Jurkat, Clone E6-1 (cell line): ENCODE results near the gene TEAD3.

Experiments used
- DNase-seq: peaks from one replicate; pipeline ENCODE4 v3.0.0-alpha.2; 2011; ENCODE audit warnings: low read depth, low spot score
- H3K4me3 ChIP-seq: 2 replicates; pipeline ENCODE4 v1.5.1; 2011; ENCODE audit warnings: mild to moderate bottlenecking, low read length, control low read depth, moderate library complexity

The TEAD3 gene

GRCh38 chr6:35494161-35494563 lies 2.7 kb downstream of the TEAD3 start:
- no peak overlapping the region for H3K4me3 ChIP-seq

DNA sequence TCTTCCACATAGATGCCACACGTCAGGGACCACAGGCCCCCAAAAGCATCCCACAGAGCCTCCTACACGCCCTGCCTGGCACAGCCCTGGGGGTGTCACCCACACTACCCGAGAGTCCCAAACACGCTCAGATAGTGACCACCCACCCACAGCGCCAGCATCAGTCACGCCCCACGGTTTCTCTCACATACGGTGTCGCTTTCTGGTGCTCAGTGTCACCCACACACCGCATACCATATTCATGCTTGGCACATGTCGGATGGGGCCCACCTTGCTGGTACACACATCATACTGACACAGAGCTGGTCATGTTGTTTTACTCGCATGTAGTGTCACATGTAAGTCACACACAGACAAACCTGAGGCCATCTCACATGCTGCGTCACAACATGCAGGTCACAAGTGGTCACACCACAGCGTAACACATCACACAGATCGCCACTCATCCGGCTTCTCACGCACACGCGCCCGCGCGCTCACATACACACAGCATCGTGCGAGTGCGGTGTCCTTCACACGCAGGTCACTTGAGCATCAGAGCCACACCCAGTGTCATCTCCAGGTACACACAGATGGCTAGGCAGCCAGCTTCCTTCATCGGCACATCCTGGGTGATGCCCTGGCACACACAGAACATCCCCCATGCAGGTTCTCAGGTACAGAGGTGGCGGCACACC lies 3.4 kb downstream of the TEAD3 start:
- H3K4me3 ChIP-seq, result no peak overlapping the region
- DNase-seq, result no peak

More at GRCh38 chr6:35494161-35494563, 2.7 kb downstream of the TEAD3 start:
- DNase-seq, result no peak

DNA sequence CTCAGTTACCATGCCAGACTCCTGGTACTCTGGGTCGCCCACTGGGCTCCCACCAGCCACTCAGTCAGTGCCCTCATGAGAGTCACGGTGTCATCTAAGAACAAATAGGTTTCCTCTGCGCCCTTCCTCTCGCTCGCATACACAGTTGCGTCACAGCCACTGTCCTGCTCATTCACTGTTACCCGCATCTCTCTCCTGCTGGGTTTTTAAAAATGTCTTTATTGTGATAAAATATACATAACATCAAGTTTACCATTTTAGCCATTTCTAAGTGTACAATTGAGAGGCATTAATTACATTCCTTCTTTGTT lies 4.0 kb downstream of the TEAD3 start:
- no peak overlapping the region for H3K4me3 ChIP-seq
- no peak for DNase-seq

DNA sequence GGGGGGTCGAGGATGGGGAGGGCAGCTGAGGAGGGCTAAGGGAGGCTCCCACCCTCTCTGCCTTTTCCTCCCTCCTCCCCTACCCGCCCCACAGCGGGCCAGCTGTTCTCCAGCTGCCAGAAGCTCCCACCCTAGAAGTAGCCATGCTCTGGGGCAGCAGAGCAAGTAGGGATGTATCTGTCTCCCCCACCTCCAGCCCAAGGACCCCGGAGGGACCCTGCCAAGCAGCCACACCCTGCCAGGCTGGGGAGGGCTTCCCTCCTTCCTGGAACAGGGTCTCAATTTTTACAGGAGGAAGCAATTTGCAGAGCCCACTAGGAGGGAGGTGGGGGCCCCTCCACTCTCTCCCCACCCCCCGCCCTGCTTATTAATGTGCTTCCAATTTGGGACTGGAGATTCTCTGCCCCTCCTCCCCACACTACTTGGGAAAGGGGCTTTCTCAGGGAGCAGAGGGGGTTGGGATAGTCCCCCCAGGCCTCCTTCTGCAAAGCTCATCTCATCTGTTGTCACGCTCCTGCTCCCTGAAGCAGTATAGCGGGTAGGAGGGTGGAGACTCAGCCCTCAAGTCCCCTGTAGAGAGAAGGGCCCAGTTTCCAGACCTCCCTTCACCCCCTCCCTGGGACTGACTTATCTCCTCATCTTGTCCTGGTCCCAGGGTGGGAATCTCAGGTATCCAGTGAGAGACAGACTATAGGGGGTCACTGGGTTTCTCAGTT lies 4.5 kb downstream of the TEAD3 start:
- DNase-seq, result no peak
- no peak overlapping the region for H3K4me3 ChIP-seq

DNA sequence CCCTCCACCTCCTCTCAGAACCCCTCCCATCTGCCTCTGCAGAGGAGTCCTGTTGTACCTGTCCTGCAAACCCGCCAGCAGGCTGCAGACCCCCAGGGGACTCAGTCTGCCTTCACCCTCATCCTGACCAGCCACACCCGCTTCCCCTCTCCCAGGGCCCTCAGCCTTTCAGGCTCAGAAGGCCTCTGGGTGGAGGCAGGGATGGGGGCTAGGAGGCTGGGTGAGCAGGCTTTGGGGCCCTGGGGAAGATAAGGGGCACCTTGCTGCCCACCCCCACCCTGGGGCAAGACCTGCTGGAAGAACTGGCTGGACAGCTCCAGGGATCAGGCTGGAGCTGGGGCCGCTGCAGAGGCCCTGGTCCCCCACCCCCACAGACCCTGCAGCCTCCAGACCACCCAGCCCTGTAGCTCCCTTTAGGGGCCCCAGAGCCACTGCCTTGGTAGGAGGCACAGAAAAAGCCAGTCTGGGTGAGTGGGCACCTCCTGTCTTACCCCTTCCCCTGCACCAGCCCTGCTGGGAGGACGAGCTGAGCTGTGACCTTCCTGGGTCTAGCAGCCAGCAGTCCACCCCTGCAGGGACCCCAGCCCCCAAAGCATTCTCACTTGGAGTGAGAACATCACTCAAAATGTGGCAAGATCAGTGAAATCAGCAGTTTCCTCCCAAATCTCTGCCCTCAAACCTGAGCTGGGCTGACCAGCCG lies 5.2 kb downstream of the TEAD3 start:
- no peak for DNase-seq
- no peak overlapping the region for H3K4me3 ChIP-seq

- DNase-seq, result no peak
- no peak overlapping the region for H3K4me3 ChIP-seq
Measured at GRCh38 chr6:35490821-35491557, 5.9 kb downstream of the TEAD3 start.

GRCh38 chr6:35489995-35490791 lies 6.7 kb downstream of the TEAD3 start:
- DNase-seq, result no peak
- no peak overlapping the region for H3K4me3 ChIP-seq

DNA sequence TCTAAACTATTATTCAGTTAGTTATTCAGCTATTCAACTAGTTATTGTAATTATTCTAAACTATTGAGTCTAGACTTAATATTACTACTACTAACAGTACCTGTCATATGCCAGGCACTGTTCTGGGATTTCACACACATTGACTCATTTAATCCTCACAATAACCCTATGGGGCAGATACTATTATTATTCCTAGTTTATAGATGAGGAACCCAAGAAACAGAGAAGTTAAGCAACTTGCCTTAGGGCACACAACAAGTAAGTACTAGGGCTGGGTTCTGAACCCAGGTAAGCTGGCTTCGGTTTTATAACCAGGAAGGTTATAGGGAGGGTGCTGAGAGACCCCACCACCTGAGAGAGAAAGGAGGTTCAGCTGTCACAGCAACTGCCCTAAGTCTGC lies 7.8 kb downstream of the TEAD3 start:
- DNase-seq, result no peak
- H3K4me3 ChIP-seq, result no peak overlapping the region

DNA sequence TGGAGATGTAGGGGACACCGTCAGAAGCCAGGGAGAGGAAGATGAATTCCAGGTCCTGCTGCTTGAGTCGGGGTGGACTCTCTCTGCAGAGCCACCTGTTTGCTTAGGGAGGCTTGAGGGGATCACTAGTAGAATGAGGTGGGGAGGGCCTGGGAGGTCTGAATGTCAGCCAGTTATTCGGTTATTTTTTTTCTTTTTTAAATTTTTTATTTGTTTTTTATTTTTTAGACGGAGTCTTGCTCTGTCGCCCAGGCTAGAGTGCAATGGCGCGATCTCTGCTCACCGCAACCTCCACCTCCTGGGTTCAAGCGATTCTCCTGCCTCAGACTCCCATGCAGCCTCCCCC lies 8.4 kb downstream of the TEAD3 start:
- H3K4me3 ChIP-seq, result no peak overlapping the region
- no peak for DNase-seq

DNA sequence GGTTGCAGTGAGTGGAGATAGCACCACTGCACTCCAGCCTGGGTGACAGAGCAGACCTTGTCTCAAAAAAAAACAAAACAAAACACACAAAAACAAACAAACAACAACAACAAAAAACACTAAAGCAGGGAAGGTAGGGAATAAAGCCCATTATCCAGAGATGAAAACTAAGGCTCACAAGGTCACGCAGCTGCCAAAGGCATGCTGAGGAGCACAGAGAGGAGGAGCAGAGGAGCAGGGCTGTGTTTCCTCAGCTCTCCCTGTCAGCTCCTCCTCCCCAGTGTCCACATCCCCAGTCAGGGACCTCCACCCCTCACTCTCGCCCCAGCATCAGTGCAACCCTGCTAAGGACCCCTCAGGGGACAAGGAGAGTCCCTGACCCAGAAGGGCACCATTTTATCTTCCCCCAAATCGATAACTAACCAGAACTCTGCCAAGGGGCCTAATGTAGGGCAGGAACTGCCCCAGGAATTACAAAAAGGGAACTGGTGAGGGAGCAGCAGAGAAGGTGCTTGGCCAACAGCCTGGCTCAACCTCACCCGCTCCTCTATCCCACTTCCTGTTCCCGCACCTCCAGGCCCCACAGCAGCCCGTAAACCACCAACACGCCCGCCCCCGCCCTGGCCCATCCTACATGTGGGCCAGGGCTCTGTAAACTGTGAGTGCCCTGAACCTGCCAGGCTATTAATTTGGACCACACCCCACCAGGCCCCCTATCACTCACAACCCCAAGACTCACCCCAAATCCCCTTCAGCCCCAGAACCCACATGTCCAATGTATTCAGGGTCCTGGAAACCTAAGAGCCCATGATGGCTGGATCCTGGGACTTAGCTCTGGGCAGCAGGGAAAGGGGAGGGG lies 9.0 kb downstream of the TEAD3 start:
- no peak overlapping the region for H3K4me3 ChIP-seq
- no peak for DNase-seq

DNA sequence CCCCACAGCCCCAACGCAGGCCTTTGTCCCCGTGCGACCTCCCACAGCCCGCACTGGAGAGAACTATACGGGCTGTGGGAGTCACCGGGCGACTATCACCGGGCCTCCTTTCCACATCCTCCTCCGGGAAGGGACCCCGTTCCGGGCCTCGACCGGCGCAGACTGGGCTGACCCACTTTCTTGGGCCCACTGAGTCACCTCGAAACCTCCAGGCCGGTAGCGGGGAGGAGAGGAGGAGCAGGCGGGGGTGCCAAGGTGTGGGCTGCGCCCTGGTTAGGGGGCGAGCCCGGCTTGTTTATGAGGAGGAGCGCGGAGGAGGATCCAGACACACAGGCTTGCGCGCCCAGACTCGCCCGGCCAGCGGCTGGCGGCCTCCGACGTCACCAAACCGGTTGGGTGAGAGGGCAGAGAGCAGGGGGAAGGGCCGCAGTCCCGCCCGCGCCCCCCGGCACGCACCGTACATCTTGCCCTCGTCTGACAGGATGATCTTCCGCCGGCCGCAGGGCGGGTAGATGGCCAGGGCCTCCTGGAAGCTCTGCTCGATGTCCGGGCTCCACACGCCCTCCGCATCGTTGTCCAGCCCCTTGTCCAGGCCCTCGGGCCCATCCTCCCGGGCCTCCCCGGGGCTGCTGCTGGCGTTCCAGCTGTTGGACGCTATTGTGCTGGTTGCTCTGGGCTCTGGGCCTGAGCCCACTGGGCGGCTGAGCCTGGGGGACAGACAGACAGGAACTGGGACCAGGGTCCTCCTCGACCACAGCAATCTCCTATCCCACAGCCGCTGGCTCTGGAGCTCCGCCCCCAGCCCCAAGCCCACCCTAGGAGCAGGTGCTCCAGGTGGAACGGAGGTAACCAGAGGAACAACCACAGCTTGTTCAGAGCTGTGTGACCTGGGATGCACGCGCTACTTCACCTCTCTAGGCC lies 10.6 kb downstream of the TEAD3 start:
- H3K4me3 ChIP-seq, result no peak overlapping the region
- no peak for DNase-seq

DNA sequence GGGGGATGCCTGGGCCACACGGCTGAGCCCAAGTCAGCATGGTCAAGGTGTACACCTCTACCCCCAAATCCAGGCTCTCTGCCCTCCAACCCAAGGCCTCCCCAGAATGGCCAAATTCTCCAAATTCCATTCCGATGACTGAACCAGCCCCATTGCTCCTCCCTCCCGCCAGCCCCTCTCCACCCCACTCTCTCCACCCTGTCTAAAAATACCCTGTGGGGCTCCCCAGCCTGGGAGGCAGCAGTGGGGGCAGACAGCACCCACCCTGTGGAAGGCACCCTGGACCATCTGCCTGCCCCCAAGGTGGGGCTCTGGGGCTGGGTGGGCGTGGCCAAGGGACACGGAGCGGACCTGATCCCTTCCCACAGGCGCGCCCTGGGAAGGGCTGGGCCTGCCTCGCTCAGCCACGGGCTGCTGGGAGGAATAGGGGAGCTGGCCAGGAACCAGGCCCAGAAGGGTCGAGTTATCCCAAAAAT lies 11.4 kb downstream of the TEAD3 start:
- DNase-seq, result no peak
- no peak overlapping the region for H3K4me3 ChIP-seq

- DNase-seq, result no peak
- no peak overlapping the region for H3K4me3 ChIP-seq
Measured at GRCh38 chr6:35484921-35485392, 11.9 kb downstream of the TEAD3 start.

- no peak overlapping the region for H3K4me3 ChIP-seq
- DNase-seq, result no peak
Measured at GRCh38 chr6:35483893-35484645, 12.8 kb downstream of the TEAD3 start.

DNA sequence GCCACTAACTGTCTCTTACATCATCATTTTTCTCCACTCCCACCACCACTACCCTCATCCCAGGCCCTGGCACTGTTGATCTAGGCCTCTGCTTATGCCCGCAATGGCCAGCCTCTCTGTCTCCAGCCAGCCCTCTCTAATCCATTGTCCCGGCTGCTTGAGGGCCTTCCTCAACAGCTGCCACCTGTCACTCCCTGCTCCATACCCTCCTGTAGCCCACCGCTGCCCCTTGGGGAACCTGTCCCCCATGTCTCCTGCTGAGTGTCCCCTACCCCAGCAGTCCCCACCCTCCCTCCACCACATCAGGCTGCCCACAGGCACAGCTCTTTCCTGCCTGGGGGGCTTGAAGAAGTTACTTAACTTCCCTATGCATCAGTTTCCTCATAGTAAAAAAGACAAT lies 13.4 kb downstream of the TEAD3 start:
- no peak for DNase-seq
- no peak overlapping the region for H3K4me3 ChIP-seq

GRCh38 chr6:35483062-35483461 lies 13.8 kb downstream of the TEAD3 start:
- no peak overlapping the region for H3K4me3 ChIP-seq
- DNase-seq, result no peak
